Astrocyte (in vitro differentiated cells and primary cell): ENCODE data around the gene RWDD1. TPM values are rescaled to one million over a fixed set of nuclear protein-coding genes. Genes with fewer than 3 reads are reported as not detected.

Experiments used
- DNase-seq: peaks from one replicate; pipeline ENCODE4 v3.0.0-alpha.2; 2010; ENCODE audit warnings: low read depth
- FAIRE-seq: peaks from 2 replicates; lab custom pipeline; 2011; peaks lifted over from hg19 to GRCh38; lab: Jason Lieb, UNC
- H2AFZ ChIP-seq: 2 replicates; pipeline ENCODE4 v1.6.0; 2012; ENCODE audit warnings: low read depth, low read length, inconsistent platforms
- H3K27ac ChIP-seq: 2 replicates; pipeline ENCODE4 v1.5.1; 2011; ENCODE audit warnings: low read depth, low read length, inconsistent platforms
- H3K27me3 ChIP-seq: 2 replicates; pipeline ENCODE4 v1.6.0; 2011; ENCODE audit warnings: low read length, inconsistent platforms; ENCODE audit not compliant: insufficient read depth
- H3K36me3 ChIP-seq: 2 replicates; pipeline ENCODE4 v1.5.1; 2011; ENCODE audit warnings: low read length, inconsistent platforms; ENCODE audit not compliant: insufficient read depth
- H3K4me1 ChIP-seq: 2 replicates; pipeline ENCODE4 v1.5.1; 2011; ENCODE audit warnings: low read length, inconsistent platforms; ENCODE audit not compliant: insufficient read depth
- H3K4me2 ChIP-seq: 2 replicates; pipeline ENCODE4 v1.6.0; 2012; ENCODE audit warnings: low read length, inconsistent platforms
- H3K4me3 ChIP-seq: 2 replicates; pipeline ENCODE4 v1.5.1; 2011; ENCODE audit warnings: low read depth, mild to moderate bottlenecking, low read length, inconsistent platforms; ENCODE audit not compliant: insufficient read depth
- H3K79me2 ChIP-seq: 2 replicates; pipeline ENCODE4 v1.6.0; 2012; ENCODE audit warnings: mild to moderate bottlenecking, low read length, inconsistent platforms; ENCODE audit not compliant: insufficient read depth
- H3K9ac ChIP-seq: 2 replicates; pipeline ENCODE4 v1.6.0; 2012; ENCODE audit warnings: mild to moderate bottlenecking, low read length, inconsistent platforms
- H3K9me3 ChIP-seq: 2 replicates; pipeline ENCODE4 v1.5.1; 2012; ENCODE audit warnings: low read depth, mild to moderate bottlenecking, low read length, inconsistent platforms; ENCODE audit not compliant: insufficient read depth
- H4K20me1 ChIP-seq: 2 replicates; pipeline ENCODE4 v1.6.0; 2012; ENCODE audit warnings: low read length, inconsistent platforms; ENCODE audit not compliant: insufficient read depth
- H3K27ac Mint-ChIP-seq: one replicate; pipeline ENCODE4 v1.8.0; 2021; ENCODE audit warnings: mild to moderate bottlenecking, mixed read lengths; ENCODE audit not compliant: unreplicated experiment
- H3K27me3 Mint-ChIP-seq: one replicate; pipeline ENCODE4 v1.8.0; 2021; ENCODE audit warnings: low read depth, mixed read lengths; ENCODE audit not compliant: unreplicated experiment
- H3K36me3 Mint-ChIP-seq: one replicate; pipeline ENCODE4 v1.8.0; 2021; ENCODE audit warnings: low read depth, mixed read lengths; ENCODE audit not compliant: unreplicated experiment
- H3K4me1 Mint-ChIP-seq: one replicate; pipeline ENCODE4 v1.8.0; 2021; ENCODE audit warnings: low read depth, mixed read lengths; ENCODE audit not compliant: unreplicated experiment
- H3K4me3 Mint-ChIP-seq: one replicate; pipeline ENCODE4 v1.8.0; 2021; ENCODE audit warnings: mild to moderate bottlenecking, moderate library complexity, mixed read lengths; ENCODE audit not compliant: unreplicated experiment
- H3K9me3 Mint-ChIP-seq: one replicate; pipeline ENCODE4 v1.8.0; 2021; ENCODE audit warnings: mild to moderate bottlenecking, mixed read lengths; ENCODE audit not compliant: unreplicated experiment
- EZH2 ChIP-seq: IDR thresholded peaks from 2 replicates; pipeline ENCODE4 v1.6.1; 2012; ENCODE audit warnings: mild to moderate bottlenecking, low read length, inconsistent platforms; ENCODE audit not compliant: insufficient read depth
- total RNA-seq: library from RNA; stranded (reverse); gene quantifications from 2 replicates; pipeline ENCODE4 v1.2.1, GENCODE V29; 2021
- TF ChIP-seq, protein P1 (sequence below): IDR thresholded peaks from 2 replicates; pipeline ENCODE4 v1.5.1; 2011; ENCODE audit warnings: low read depth, mild to moderate bottlenecking, inconsistent platforms, low read length, moderate library complexity; ENCODE audit not compliant: insufficient read depth

RWDD1 gene
- total RNA-seq, 1 donor from 2014 or later: 45.1 TPM

- Mint-ChIP-seq H3K4me3 (no peak overlapping the region), H3K4me1 (peaks cover 11% of the 10 kb centered on the region), H3K27ac (no peak overlapping the region), H3K36me3 (no peaks in the 10 kb centered on the region), H3K9me3 (no peaks in the 10 kb centered on the region), H3K27me3 (peaks cover 3% of the 10 kb centered on the region)
- DNase-seq (no peak), FAIRE-seq (no peak)
- H3K9me3 ChIP-seq: no peaks in the 10 kb centered on the region
- no peak overlapping the region for H3K27ac ChIP-seq
- H3K27me3 ChIP-seq: no peaks in the 10 kb centered on the region
- TF ChIP-seq, protein P1, sequence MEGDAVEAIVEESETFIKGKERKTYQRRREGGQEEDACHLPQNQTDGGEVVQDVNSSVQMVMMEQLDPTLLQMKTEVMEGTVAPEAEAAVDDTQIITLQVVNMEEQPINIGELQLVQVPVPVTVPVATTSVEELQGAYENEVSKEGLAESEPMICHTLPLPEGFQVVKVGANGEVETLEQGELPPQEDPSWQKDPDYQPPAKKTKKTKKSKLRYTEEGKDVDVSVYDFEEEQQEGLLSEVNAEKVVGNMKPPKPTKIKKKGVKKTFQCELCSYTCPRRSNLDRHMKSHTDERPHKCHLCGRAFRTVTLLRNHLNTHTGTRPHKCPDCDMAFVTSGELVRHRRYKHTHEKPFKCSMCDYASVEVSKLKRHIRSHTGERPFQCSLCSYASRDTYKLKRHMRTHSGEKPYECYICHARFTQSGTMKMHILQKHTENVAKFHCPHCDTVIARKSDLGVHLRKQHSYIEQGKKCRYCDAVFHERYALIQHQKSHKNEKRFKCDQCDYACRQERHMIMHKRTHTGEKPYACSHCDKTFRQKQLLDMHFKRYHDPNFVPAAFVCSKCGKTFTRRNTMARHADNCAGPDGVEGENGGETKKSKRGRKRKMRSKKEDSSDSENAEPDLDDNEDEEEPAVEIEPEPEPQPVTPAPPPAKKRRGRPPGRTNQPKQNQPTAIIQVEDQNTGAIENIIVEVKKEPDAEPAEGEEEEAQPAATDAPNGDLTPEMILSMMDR: no peak
- TF ChIP-seq EZH2: no peak
- no peak overlapping the region for H3K4me2 ChIP-seq
- no peak overlapping the region for H2AFZ ChIP-seq
- peaks cover 16% of the 10 kb centered on the region for H4K20me1 ChIP-seq
- H3K9ac ChIP-seq: no peak overlapping the region
- peaks cover 1% of the 10 kb centered on the region for H3K36me3 ChIP-seq
- H3K79me2 ChIP-seq: peaks cover 41% of the 10 kb centered on the region
- H3K4me3 ChIP-seq: no peak overlapping the region
- peaks cover 16% of the 10 kb centered on the region for H3K4me1 ChIP-seq
These were observed 2.2 kb upstream of the RWDD1 start for GRCh38 chr6:116568821-116569755.

DNA sequence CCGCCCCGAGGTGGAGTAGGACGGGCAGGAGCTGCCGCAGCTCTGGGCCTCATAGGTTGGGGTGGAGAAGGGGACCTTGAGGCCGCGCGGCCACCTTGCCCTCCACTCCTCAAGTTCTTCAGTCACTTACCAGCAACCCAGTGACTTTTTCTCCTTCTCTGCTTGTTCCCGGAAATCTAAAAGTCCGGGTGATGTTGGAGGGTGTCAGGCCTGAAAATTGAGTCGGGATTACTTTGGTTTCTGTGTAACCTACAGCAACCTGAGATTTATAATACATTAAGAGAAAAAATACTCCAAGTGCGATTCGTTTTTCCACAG is 338 bp downstream of the RWDD1 start:
- H3K27me3 ChIP-seq: no peaks in the 10 kb centered on the region
- H3K27ac ChIP-seq: peak overlapping the region; percentile 90
- peak overlapping the region; percentile 99 for H3K4me3 ChIP-seq
- H3K4me1 Mint-ChIP-seq: peaks cover 6% of the 10 kb centered on the region
- H3K4me1 ChIP-seq: peaks cover 6% of the 10 kb centered on the region
- H3K36me3 ChIP-seq: peaks cover 4% of the 10 kb centered on the region
- H3K36me3 Mint-ChIP-seq: peaks cover 6% of the 10 kb centered on the region
- DNase-seq (no peak), FAIRE-seq (no peak)
- H3K9ac ChIP-seq: peak overlapping the region; percentile 98
- peak overlapping the region; percentile 96 for H3K4me3 Mint-ChIP-seq
- peak overlapping the region; percentile 97 for H3K27ac Mint-ChIP-seq
- no peaks in the 10 kb centered on the region for H3K9me3 Mint-ChIP-seq
- H3K79me2 ChIP-seq: peaks cover 67% of the 10 kb centered on the region
- TF ChIP-seq, protein P1: no peak
- no peak for TF ChIP-seq EZH2
- peaks cover 27% of the 10 kb centered on the region for H4K20me1 ChIP-seq
- H3K27me3 Mint-ChIP-seq: peaks cover 3% of the 10 kb centered on the region
- peak overlapping the region; percentile 88 for H2AFZ ChIP-seq
- no peaks in the 10 kb centered on the region for H3K9me3 ChIP-seq
- H3K4me2 ChIP-seq: peak overlapping the region; percentile 86

GRCh38 chr6:116572162-116572561 is 858 bp downstream of the RWDD1 start:
- H3K36me3 ChIP-seq: peaks cover 4% of the 10 kb centered on the region
- no peak for FAIRE-seq
- H3K27ac ChIP-seq: peak overlapping the region; percentile 90

More at GRCh38 chr6:116572162-116572561, 858 bp downstream of the RWDD1 start:
- H3K9ac ChIP-seq: peak overlapping the region; percentile 98
- TF ChIP-seq, protein P1: no peak
- TF ChIP-seq EZH2: no peak
- H4K20me1 ChIP-seq: peaks cover 28% of the 10 kb centered on the region
- H2AFZ ChIP-seq: peak overlapping the region; percentile 0
- Mint-ChIP-seq H3K9me3 (no peaks in the 10 kb centered on the region), H3K4me1 (peaks cover 6% of the 10 kb centered on the region), H3K27ac (peak overlapping the region; percentile 97), H3K27me3 (peaks cover 1% of the 10 kb centered on the region), H3K4me3 (peak overlapping the region; percentile 96), H3K36me3 (peaks cover 6% of the 10 kb centered on the region)
- peak overlapping the region; percentile 86 for H3K4me2 ChIP-seq
- peaks cover 6% of the 10 kb centered on the region for H3K4me1 ChIP-seq
- H3K79me2 ChIP-seq: peaks cover 72% of the 10 kb centered on the region
- no peaks in the 10 kb centered on the region for H3K9me3 ChIP-seq
- peak overlapping the region; percentile 99 for H3K4me3 ChIP-seq
- no peaks in the 10 kb centered on the region for H3K27me3 ChIP-seq
- DNase-seq: peak; percentile 23
